ENCODE measurements around the gene SPRR1A.

Gene SPRR1A

GRCh38 chr1:152983743-152984142 is at the start of gene SPRR1A:
Gene SPRR1A, plus strand, starts transcription at chr1:152984081. Its CDS starts 1,150 bp downstream, at chr1:152985231.
- no peak for DNase-seq (ENCODE audit: low spot score)

DNA sequence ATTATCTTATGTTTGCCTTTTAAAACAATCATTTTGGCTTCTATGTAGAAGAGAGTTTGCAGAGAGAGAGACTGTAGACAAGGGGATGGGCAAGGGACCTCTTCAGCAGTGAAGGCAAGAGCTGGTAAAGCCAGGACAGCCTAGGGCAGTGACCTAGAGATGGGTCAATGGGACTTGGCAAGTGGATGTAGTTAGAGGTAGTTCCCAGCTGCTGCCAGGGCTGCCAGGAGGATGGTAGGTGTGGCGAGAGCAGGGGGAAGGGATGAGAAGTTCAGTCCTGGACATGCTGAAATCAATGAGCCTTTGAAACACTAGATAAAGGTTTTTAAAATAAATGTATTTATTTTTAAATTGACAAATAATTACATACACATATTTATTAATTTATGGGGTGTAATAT is 43.3 kb upstream of the SPRR1A start:
- no peak for DNase-seq (ENCODE audit: low spot score)

GRCh38 chr1:152941037-152941711 is 42.7 kb upstream of the SPRR1A start:
- no peak for DNase-seq (ENCODE audit: low spot score)

GRCh38 chr1:152942161-152942560 is 41.7 kb upstream of the SPRR1A start:
- peak; percentile 31 for DNase-seq (ENCODE audit: low spot score)

GRCh38 chr1:152946248-152946647 is 37.6 kb upstream of the SPRR1A start:
- DNase-seq (ENCODE audit: low spot score) = no peak

DNA sequence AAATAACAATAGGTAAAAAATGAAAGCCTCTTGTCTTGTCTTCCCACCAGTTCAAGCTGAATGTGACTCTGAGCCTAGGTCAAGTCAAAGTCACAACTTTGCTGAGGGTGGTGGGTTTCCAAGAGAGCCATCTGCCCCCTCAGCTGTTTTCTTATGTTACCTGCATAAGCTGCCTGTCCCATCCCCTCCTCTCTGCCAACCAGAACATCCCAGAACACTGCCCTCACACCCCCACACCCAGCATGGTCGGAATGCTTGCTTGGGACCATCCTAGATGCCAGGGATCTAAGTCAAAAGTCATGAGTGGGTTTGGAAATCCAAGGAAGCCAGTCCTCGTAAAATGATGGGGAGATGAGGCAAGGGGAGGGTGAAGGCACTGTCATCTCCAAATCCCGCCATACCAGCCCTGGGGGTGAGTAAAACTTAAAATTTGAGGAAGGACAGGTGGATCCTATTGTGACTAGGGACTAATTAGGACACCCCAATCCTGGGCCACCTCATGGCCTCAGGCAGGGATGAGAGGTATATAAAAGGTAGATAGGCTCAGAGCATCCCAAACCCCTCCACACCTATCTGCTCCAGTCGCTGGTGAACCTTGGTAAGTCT is 37.1 kb upstream of the SPRR1A start, which contains the start of gene SPRR5:
TSS of gene SPRR5 (plus strand) at position 556 of the 606 bp plus-strand sequence. CDS start 1,349 bp downstream, outside the sequence.
- DNase-seq (ENCODE audit: low spot score) = no peak

DNA sequence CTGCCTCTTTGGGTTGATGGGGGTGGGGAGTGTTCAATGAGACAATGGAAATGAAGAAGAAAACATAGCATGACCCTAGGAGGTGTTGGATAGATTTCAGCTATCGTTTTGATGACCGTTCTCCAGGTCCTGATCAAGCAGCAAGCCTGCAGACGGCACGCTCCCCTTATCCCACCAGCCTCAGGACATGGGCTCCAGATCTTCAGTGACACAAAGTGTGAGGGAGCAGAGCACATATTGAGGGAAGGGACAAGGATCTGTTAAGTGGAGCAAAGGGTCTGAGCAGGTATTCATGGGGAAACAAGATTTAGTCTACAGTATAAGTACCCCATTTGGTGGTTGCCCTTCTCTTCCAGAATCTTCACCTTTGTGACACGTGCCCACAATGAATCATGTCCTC is 32.2 kb upstream of the SPRR1A start:
- DNase-seq (ENCODE audit: low spot score) = no peak

DNA sequence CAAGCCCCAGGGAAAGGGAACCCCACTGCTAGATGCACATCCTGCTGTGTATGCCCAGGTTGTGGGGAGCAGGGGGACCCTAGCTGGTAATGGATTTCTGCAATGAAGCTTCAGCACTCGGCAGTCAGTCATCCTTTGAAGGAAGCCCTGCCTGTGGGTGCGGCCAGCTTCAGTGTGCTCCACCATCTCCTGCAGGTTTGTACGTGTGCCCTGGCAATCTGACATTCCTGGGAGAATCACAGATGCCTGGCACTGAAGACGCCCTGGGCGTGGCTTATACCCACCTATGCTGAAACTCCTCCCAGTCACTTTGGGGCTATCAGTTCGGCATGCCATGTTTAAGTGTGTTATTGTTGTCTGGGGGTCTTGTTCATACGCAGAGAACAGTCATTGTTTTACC is 30.1 kb upstream of the SPRR1A start:
- no peak for DNase-seq (ENCODE audit: low spot score)

GRCh38 chr1:152954436-152954835 is 29.4 kb upstream of the SPRR1A start:
- no peak for DNase-seq (ENCODE audit: low spot score)

- no peak for DNase-seq (ENCODE audit: low spot score)
Measured at GRCh38 chr1:152957561-152957960, 26.3 kb upstream of the SPRR1A start.

- DNase-seq (ENCODE audit: low spot score) = no peak
Measured at GRCh38 chr1:152959273-152959672, 24.6 kb upstream of the SPRR1A start.

GRCh38 chr1:152959801-152960451 is 24.0 kb upstream of the SPRR1A start:
- DNase-seq (ENCODE audit: low spot score) = no peak

DNA sequence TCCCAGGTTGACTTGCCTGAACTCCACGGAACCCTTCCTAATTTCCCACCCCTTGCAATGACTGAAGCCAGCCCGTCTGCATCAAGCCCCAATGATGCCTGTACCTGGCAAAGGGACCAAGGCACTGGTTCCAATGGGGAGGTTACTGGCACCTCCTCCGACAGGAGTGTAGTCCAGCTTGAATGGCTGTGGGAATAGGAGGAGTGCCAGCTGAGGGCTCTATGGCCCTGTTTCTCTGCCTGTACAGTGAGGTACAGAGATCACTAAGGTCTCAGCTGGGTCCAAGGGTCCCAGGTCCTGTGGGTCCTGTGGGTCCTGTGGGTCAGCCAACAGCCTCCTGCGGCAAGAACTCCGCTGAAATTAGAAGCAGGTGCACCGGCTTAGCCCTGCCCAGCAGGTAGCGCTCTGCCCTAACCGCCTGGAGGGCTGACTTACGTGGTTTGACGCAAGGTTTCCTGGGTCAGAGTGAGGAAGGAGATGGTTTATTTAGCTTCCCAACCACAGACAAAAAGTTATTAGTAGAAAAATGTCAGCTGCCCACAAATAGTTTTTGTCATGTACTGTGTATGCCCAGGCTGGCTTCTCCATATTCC is 23.3 kb upstream of the SPRR1A start:
- DNase-seq (ENCODE audit: low spot score) = no peak

DNA sequence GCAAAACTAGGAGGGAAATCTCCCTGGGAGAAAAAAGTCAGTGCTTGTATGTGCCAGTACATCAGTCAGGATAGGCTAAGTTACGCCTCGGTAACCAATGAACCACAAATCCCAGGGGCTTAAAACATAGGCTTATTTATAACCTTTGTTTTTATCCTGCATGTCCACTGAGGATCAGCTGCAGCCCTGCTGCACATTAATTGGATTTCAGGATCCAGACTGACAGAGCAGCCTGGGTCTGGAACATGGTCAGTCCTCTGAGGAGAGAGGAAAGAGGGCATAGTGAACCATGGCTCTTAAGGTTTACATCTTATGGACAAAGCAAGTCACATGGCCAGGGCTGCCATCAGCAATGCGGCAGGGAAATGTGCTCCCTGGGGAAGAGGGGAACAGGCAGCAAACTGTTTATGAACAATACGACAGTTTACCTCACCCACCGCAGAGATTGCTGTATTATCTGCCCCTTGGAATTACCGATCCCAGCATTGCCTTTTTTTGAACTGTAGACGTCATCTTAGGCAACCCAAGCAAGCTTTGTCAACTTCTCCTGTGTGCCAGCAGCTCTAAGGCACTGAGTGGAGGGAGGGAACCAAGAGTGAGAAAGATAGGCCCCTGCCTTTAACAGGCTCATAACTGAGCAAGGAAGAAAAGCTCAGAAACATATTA is 22.5 kb upstream of the SPRR1A start:
- DNase-seq (ENCODE audit: low spot score) = no peak

DNA sequence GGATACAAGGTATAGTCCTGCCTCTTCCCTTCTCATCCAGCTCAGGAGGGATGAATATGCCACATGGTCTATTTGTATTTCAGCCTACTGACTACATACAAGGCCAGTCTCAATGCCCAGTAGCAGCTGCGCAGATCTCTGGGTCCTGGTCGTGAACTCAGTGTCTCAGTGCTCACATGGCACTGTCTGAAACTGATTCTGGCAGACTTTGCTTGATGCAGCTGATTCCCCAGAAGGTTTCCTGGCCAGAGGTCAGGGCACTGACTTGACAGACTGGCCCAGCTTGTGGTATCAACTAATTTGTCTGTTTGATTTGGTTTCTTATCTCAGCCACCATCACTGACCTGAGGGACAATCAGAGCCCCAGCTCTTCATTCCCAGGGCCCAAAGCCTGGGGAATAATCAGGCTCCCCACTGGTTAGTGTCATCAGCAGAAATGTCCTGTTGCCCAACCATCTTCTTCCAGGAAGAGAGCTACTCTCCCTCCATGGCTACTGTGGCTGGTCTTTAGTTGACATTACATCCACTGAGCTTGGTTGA is 20.9 kb upstream of the SPRR1A start:
- DNase-seq (ENCODE audit: low spot score) = no peak

DNA sequence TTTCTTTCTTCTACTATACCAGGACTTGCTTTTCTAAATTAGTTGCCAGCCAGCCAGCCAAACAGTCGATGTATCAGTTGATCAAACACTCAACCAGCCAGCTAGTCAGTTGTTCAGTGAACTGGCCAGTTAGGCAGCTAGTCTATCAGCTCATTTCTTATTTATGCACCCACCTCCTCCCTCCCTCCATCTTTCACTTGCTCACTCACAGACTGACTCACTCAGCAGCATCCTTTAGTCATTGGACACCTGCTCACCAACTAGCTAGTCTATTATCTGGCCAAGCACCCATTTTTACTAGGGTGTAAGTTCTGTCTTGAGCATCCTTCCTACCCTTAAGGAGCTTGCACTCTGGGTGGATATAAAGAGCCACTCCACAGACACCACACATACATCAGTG is 19.3 kb upstream of the SPRR1A start:
- DNase-seq (ENCODE audit: low spot score) = no peak

GRCh38 chr1:152965853-152966252 is 18.0 kb upstream of the SPRR1A start:
- DNase-seq (ENCODE audit: low spot score) = no peak

GRCh38 chr1:152967201-152967600 is 16.7 kb upstream of the SPRR1A start:
- no peak for DNase-seq (ENCODE audit: low spot score)

GRCh38 chr1:152968248-152968647 is 15.6 kb upstream of the SPRR1A start:
- no peak for DNase-seq (ENCODE audit: low spot score)

- DNase-seq (ENCODE audit: low spot score) = no peak
Measured at GRCh38 chr1:152969036-152969435, 14.8 kb upstream of the SPRR1A start.

GRCh38 chr1:152970495-152970894 is 13.4 kb upstream of the SPRR1A start, which contains the start of gene SPRR4:
Gene SPRR4, plus strand, starts transcription at chr1:152970648. Its CDS starts 1,243 bp downstream, at chr1:152971891.
- DNase-seq (ENCODE audit: low spot score) = no peak
